Stomach smooth muscle (tissue), 2 donors: ENCODE data around the gene ZC3HAV1L.
A peak's percentile ranks its signal among the peaks of the same experiment; 100 is the strongest.
"Not testable (repeated sequence)": the region's sequence is repeated elsewhere in the genome, so short reads cannot be mapped to it uniquely, and the experiment has no call there.

Experiments used
- H3K27ac ChIP-seq: one replicate; pipeline ENCODE4 v1.7.0; 2013; ENCODE audit warnings: mild to moderate bottlenecking, low read length, inconsistent platforms
- H3K27me3 ChIP-seq, 2 donors: one replicate each; pipeline ENCODE4 v1.7.0; 2013; ENCODE audit warnings: low read length in 2 of 2; ENCODE audit not compliant: insufficient read depth in 2 of 2, control insufficient read depth in 1 of 2
- H3K36me3 ChIP-seq, 2 donors: one replicate each; pipeline ENCODE4 v1.7.0; 2013; ENCODE audit warnings: low read length in 2 of 2; ENCODE audit not compliant: control insufficient read depth in 2 of 2, insufficient read depth in 2 of 2
- H3K4me1 ChIP-seq: one replicate; pipeline ENCODE4 v1.7.0; 2013; ENCODE audit warnings: low read length; ENCODE audit not compliant: control insufficient read depth, insufficient read depth
- H3K4me3 ChIP-seq, 2 donors: one replicate each; pipeline ENCODE4 v1.7.0; 2013; ENCODE audit warnings: low read length in 2 of 2
- H3K9ac ChIP-seq, 2 donors: one replicate each; pipeline ENCODE4 v1.7.0; 2013; ENCODE audit warnings: low read length in 2 of 2, mild to moderate bottlenecking in 1 of 2
- H3K9me3 ChIP-seq, 2 donors: one replicate each; pipeline ENCODE4 v1.7.0; 2013; ENCODE audit warnings: low read length in 2 of 2; ENCODE audit not compliant: control insufficient read depth in 2 of 2
- donor health status: healthy.
- donor health status: Pancreatic carcinoma.

ZC3HAV1L gene

GRCh38 chr7:138979226-138979979, 56.4 kb downstream of the ZC3HAV1L start:
- no peaks in the 10 kb centered on the region for H3K36me3 ChIP-seq
- no peak overlapping the region for H3K27ac ChIP-seq
- no peak overlapping the region for H3K9ac ChIP-seq
- H3K27me3 ChIP-seq: no peaks in the 10 kb centered on the region
- H3K4me1 ChIP-seq: peaks cover 20% of the 10 kb centered on the region
- H3K4me3 ChIP-seq: peak overlapping the region in 1 of 2 donors; percentile 76
- H3K9me3 ChIP-seq: no peaks in the 10 kb centered on the region

- Histone ChIP-seq H3K9ac (no peak overlapping the region), H3K4me1 (peaks cover 20% of the 10 kb centered on the region), H3K9me3 (no peaks in the 10 kb centered on the region), H3K27ac (no peak overlapping the region), H3K27me3 (no peaks in the 10 kb centered on the region), H3K4me3 (no peak overlapping the region), H3K36me3 (no peaks in the 10 kb centered on the region)
These were observed 57.2 kb downstream of the ZC3HAV1L start for GRCh38 chr7:138978541-138979184.

- H3K9me3 ChIP-seq, H3K4me3 ChIP-seq, H3K27me3 ChIP-seq, H3K36me3 ChIP-seq, H3K9ac ChIP-seq, H3K27ac ChIP-seq: not testable (repeated sequence)
- H3K4me1 ChIP-seq: peaks cover 13% of the 10 kb centered on the region
These were observed 59.7 kb downstream of the ZC3HAV1L start for GRCh38 chr7:138976161-138976560.
